ENCODE measurements around the gene SLC6A13.

DNA sequence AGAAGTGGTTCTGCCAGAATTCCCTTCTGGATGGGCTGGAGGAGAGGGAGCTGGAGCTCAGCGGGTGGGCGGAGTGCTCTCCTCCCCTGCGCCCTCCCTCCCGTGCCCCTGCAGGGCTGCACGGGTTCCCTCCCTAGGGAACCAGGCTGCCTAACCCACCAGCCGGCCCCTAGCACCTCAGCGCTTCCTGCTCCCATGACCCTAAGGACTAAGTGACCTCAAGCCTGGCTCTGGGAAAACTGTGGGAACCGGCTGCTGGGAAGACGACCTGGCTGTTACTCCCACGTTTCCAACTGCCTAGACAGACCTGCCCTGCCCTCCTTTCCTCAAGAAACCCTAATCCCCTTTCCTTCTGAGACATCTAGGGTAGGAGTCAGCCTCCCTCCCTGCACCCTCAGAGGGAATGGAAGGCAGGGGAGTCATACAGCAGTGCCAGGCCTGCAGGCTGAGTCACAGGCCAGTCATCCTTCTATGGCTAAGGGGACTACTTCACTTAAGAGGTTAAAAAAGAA is 80.2 kb downstream of the SLC6A13 start:
- TF ChIP-seq, protein P1, sequence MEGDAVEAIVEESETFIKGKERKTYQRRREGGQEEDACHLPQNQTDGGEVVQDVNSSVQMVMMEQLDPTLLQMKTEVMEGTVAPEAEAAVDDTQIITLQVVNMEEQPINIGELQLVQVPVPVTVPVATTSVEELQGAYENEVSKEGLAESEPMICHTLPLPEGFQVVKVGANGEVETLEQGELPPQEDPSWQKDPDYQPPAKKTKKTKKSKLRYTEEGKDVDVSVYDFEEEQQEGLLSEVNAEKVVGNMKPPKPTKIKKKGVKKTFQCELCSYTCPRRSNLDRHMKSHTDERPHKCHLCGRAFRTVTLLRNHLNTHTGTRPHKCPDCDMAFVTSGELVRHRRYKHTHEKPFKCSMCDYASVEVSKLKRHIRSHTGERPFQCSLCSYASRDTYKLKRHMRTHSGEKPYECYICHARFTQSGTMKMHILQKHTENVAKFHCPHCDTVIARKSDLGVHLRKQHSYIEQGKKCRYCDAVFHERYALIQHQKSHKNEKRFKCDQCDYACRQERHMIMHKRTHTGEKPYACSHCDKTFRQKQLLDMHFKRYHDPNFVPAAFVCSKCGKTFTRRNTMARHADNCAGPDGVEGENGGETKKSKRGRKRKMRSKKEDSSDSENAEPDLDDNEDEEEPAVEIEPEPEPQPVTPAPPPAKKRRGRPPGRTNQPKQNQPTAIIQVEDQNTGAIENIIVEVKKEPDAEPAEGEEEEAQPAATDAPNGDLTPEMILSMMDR (IDR thresholded peaks at IDR 0.05 in 4 of 5, conservative IDR thresholded peaks at IDR 0.05 in 1 of 5): no peak
- TF ChIP-seq POLR2A (IDR thresholded peaks at IDR 0.05): no peak
